Neuronal stem cell (in vitro differentiated cells): Measurements from ENCODE around the gene IDH3G.

Experiments used
- DNase-seq: peaks from one replicate; pipeline ENCODE4 v3.0.0-alpha.2; 2013; ENCODE audit warnings: low spot score
- H2AFZ ChIP-seq: one replicate; pipeline ENCODE4 v1.6.1; 2013; ENCODE audit warnings: mild to moderate bottlenecking, low read length, inconsistent platforms
- H2AK5ac ChIP-seq: 2 replicates; pipeline ENCODE4 v1.6.1; 2013; ENCODE audit warnings: low read depth, mild to moderate bottlenecking, inconsistent platforms, low read length, moderate library complexity, mixed read lengths
- H2BK120ac ChIP-seq: 2 replicates; pipeline ENCODE4 v1.6.1; 2013; ENCODE audit warnings: low read depth, mild to moderate bottlenecking, inconsistent platforms, low read length, moderate library complexity, mixed read lengths
- H2BK12ac ChIP-seq: one replicate; pipeline ENCODE4 v1.6.1; 2013; ENCODE audit warnings: low read length, inconsistent platforms
- H2BK15ac ChIP-seq: 2 replicates; pipeline ENCODE4 v1.6.1; 2013; ENCODE audit warnings: mild to moderate bottlenecking, low read length, inconsistent platforms, mixed read lengths
- H2BK5ac ChIP-seq: one replicate; pipeline ENCODE4 v1.6.1; 2013; ENCODE audit warnings: inconsistent platforms, mild to moderate bottlenecking, low read length, moderate library complexity
- H3K14ac ChIP-seq: one replicate; pipeline ENCODE4 v1.6.1; 2013; ENCODE audit warnings: low read length, inconsistent platforms
- H3K18ac ChIP-seq: 2 replicates; pipeline ENCODE4 v1.6.1; 2013; ENCODE audit warnings: low read length, inconsistent platforms
- H3K23ac ChIP-seq: 2 replicates; pipeline ENCODE4 v1.6.1; 2013; ENCODE audit warnings: low read depth, mild to moderate bottlenecking, mixed read lengths, low read length, inconsistent platforms; ENCODE audit not compliant: poor library complexity
- H3K27ac ChIP-seq: replicated peaks from 3 replicates; pipeline ENCODE4 v1.5.1; 2013; ENCODE audit warnings: low read length, inconsistent platforms
- H3K27me3 ChIP-seq, 3 experiments: 2 replicates each; pipeline ENCODE4 v1.6.1; 2013; ENCODE audit warnings: low read length in 3 of 3, mild to moderate bottlenecking in 2 of 3, inconsistent platforms in 1 of 3, low read depth in 1 of 3, mixed read lengths in 1 of 3, moderate library complexity in 1 of 3; ENCODE audit not compliant: control insufficient read depth in 3 of 3, insufficient read depth in 3 of 3
- H3K36me3 ChIP-seq, 2 donors: replicated peaks in 1 of 2; 2 replicates each; pipeline ENCODE4 v1.6.1; 2013; ENCODE audit warnings: low read length in 2 of 2; ENCODE audit not compliant: control insufficient read depth in 2 of 2, insufficient read depth in 2 of 2
- H3K4ac ChIP-seq: 2 replicates; pipeline ENCODE4 v1.6.1; 2013; ENCODE audit warnings: inconsistent platforms, mild to moderate bottlenecking, low read length, moderate library complexity
- H3K4me1 ChIP-seq, 2 donors: 1 replicate in 1 of 2; 2 replicates in 1 of 2; pipeline ENCODE4 v1.6.1; 2013; ENCODE audit warnings: low read length in 2 of 2, low read depth in 1 of 2; ENCODE audit not compliant: control insufficient read depth in 2 of 2, insufficient read depth in 1 of 2
- H3K4me2 ChIP-seq: one replicate; pipeline ENCODE4 v1.6.1; 2013; ENCODE audit warnings: mild to moderate bottlenecking, low read length, inconsistent platforms; ENCODE audit not compliant: insufficient read depth, poor library complexity, severe bottlenecking
- H3K4me3 ChIP-seq, 2 donors: 2 replicates each; pipeline ENCODE4 v1.5.1; 2013; ENCODE audit warnings: low read length in 2 of 2, mild to moderate bottlenecking in 2 of 2, inconsistent platforms in 1 of 2, moderate library complexity in 1 of 2
- H3K79me1 ChIP-seq: one replicate; pipeline ENCODE4 v1.6.1; 2013; ENCODE audit warnings: low read depth, mild to moderate bottlenecking, inconsistent platforms, low read length, moderate library complexity
- H3K9ac ChIP-seq: one replicate; pipeline ENCODE4 v1.6.1; 2013; ENCODE audit warnings: mild to moderate bottlenecking, low read depth, low read length, inconsistent platforms; ENCODE audit not compliant: poor library complexity
- H3K9me3 ChIP-seq, 2 donors: replicated peaks in 1 of 2; 2 replicates each; pipeline versions ENCODE3 to v1.6.1; 2013; ENCODE audit warnings: low read length in 2 of 2, mild to moderate bottlenecking in 2 of 2, inconsistent platforms in 1 of 2, low read depth in 1 of 2, mixed read lengths in 1 of 2, moderate library complexity in 1 of 2; ENCODE audit not compliant: control insufficient read depth in 2 of 2, insufficient read depth in 1 of 2
- H4K8ac ChIP-seq: one replicate; pipeline ENCODE4 v1.6.1; 2013; ENCODE audit warnings: low read depth, mild to moderate bottlenecking, inconsistent platforms, low read length, moderate library complexity
- H4K91ac ChIP-seq: one replicate; pipeline ENCODE4 v1.6.1; 2013; ENCODE audit warnings: low read length, low read depth, mild to moderate bottlenecking, inconsistent platforms; ENCODE audit not compliant: poor library complexity
- WGBS, 2 donors: extraction: QIAGEN DNeasy Blood & Tissue Kit; methylation state at CpG; one replicate each; pipeline ENCODE4 v1.1.7; 2013; ENCODE audit warnings: missing lambda C conversion rate in 2 of 2, mixed read lengths in 1 of 2; ENCODE audit not compliant: insufficient read length in 2 of 2, insufficient replicate concordance in 1 of 2; ENCODE audit errors: extremely low coverage in 2 of 2; 5-methylcytosine and 5-hydroxymethylcytosine counted together

Gene IDH3G

DNA sequence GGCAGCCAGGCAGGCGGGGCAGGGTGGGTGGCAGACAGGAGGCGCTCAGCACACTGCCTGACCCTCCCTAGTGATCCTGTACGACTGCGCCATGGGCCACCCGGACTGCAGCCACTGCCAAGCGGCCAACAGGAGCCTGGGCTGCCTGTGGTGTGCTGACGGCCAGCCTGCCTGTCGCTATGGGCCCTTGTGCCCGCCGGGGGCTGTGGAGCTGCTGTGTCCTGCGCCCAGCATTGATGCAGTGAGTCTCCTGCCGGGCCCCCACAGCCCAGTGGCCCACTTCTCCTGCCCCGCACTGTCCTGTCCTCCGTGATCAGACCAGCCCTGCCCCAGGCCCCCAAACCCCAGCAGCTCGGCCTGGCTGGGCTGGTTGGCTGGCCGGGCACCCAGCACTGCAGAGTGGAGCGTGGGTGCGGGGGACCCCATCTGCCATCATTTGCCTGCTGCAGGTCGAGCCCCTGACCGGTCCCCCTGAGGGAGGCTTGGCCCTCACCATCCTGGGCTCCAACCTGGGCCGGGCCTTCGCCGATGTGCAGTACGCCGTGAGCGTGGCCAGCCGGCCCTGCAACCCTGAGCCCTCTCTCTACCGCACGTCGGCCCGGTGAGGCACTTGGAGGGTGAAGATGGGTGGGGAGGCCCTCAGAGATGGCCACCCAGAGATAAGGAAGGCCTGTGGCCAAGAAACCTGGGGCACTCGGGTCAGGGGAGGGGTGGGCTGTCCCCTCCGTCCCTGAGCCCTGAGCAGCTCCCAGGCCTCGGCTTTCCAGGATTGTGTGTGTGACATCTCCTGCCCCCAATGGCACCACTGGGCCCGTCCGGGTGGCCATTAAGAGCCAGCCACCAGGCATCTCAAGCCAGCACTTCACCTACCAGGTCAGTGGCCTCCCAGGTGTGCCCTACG lies 22.5 kb downstream of the IDH3G start:
- Histone ChIP-seq H2AK5ac (no peak overlapping the region), H2AFZ (no peak overlapping the region), H2BK5ac (no peak overlapping the region), H3K4me1 (peaks cover 0 to 1% of the 10 kb centered on the region in 2 donors), H3K27me3 (no peaks in the 10 kb centered on the region), H2BK15ac (no peak overlapping the region), H3K4ac (no peak overlapping the region), H2BK12ac (no peak overlapping the region), H3K18ac (peak overlapping the region; percentile 28), H3K36me3 (no peaks in the 10 kb centered on the region), H3K4me3 (no peak overlapping the region), H2BK120ac (no peak overlapping the region), H3K27ac (no peak overlapping the region), H3K79me1 (no peaks in the 10 kb centered on the region), H3K23ac (no peak overlapping the region), H3K9me3 (no peaks in the 10 kb centered on the region), H3K14ac (no peak overlapping the region), H3K9ac (peak overlapping the region; percentile 4), H4K8ac (no peak overlapping the region), H3K4me2 (no peak overlapping the region), H4K91ac (no peak overlapping the region)
- no CpG with 5 or more reads among the region's 37 CpGs for WGBS, 2 donors
- no peak for DNase-seq

DNA sequence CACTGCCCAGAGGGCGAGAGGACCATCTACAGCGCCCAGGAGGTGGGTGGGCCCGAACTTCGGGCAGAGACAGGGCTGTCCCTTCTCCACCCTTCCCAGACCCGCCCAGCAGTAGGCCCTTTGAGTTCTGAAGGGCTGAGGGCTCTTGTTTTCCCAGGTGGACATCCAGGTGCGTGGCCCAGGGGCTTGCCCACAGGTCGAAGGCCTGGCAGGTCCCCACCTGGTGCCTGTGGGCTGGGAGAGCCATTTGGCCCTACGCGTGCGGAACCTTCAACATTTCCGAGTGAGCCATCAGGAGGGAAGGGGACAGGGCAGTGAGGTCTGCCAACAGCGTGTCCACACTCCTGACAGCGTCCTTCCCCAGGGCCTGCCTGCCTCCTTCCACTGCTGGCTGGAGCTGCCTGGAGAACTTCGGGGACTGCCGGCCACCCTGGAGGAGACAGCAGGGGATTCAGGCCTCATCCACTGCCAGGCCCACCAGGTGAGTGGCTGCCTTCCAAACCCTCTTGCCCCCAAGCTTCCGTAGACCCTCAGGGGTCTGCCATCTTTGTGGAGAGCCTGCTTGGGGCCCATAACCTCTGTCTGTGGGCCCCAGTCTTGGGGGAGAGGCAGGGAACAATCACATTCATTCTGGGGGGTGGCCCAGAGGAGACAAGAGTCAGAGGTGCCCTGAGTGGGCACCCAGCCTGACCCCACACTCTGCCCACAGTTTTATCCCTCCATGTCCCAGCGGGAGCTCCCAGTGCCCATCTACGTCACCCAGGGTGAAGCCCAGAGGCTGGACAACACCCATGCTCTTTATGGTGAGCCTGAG lies 23.4 kb downstream of the IDH3G start:
- no peak overlapping the region for H3K27ac ChIP-seq
- no peak overlapping the region for H3K23ac ChIP-seq
- H3K14ac ChIP-seq = no peak overlapping the region
- H3K27me3 ChIP-seq = no peaks in the 10 kb centered on the region
- H3K18ac ChIP-seq = no peak overlapping the region
- no peaks in the 10 kb centered on the region for H3K36me3 ChIP-seq
- H2BK5ac ChIP-seq = no peak overlapping the region
- H2AFZ ChIP-seq = no peak overlapping the region
- no peak overlapping the region for H2AK5ac ChIP-seq
- H3K4me1 ChIP-seq = peaks cover 5 to 7% of the 10 kb centered on the region in 2 donors
- no peak overlapping the region for H3K4me2 ChIP-seq
- no peak overlapping the region for H3K4me3 ChIP-seq
- H3K4ac ChIP-seq = no peak overlapping the region
- H4K8ac ChIP-seq = no peak overlapping the region
- no CpG with 5 or more reads among the region's 18 CpGs for WGBS, 2 donors
- no peak overlapping the region for H2BK12ac ChIP-seq
- H3K79me1 ChIP-seq = no peaks in the 10 kb centered on the region
- no peak for DNase-seq
- no peak overlapping the region for H2BK120ac ChIP-seq
- no peaks in the 10 kb centered on the region for H3K9me3 ChIP-seq
- H4K91ac ChIP-seq = no peak overlapping the region
- H3K9ac ChIP-seq = no peak overlapping the region
- no peak overlapping the region for H2BK15ac ChIP-seq

DNA sequence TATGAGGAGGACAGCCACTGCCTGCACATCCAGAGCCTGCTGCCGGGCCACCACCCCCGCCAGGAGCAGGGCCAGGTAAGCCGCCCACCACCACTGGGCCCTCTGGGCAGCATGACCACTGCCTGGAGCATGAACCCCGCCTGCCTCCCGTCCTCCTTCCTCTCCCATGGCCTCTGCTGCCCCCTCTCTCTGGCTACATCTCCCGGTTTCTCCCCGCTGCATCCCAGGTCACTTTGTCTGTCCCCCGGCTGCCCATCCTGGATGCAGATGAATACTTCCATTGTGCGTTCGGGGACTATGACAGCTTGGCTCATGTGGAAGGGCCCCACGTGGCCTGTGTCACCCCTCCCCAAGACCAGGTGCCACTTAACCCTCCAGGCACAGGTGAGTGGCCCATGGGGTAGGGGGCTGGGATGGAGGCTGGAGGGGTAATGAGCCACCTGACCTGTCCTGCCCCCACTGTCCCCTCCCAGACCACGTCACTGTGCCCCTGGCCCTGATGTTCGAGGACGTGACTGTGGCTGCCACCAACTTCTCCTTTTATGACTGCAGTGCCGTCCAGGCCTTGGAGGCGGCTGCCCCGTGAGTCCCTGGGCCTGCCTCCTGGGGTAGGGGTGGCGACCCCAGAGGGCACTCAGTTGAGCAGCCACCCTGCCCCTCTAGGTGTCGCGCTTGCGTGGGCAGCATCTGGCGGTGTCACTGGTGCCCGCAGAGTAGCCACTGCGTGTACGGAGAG lies 24.1 kb downstream of the IDH3G start:
- no peak overlapping the region for H3K4me2 ChIP-seq
- no peak overlapping the region for H3K23ac ChIP-seq
- H2BK5ac ChIP-seq = no peak overlapping the region
- H3K36me3 ChIP-seq = no peaks in the 10 kb centered on the region
- H2BK15ac ChIP-seq = no peak overlapping the region
- DNase-seq = no peak
- no peak overlapping the region for H3K14ac ChIP-seq
- no peak overlapping the region for H2AK5ac ChIP-seq
- no peaks in the 10 kb centered on the region for H3K27me3 ChIP-seq
- H3K9me3 ChIP-seq = no peaks in the 10 kb centered on the region
- peaks cover 7 to 12% of the 10 kb centered on the region in 2 donors for H3K4me1 ChIP-seq
- H3K9ac ChIP-seq = peak overlapping the region; percentile 12
- no CpG with 5 or more reads among the region's 25 CpGs for WGBS, 2 donors
- no peak overlapping the region for H2BK120ac ChIP-seq
- H3K4me3 ChIP-seq = no peak overlapping the region
- no peak overlapping the region for H3K4ac ChIP-seq
- no peak overlapping the region for H4K91ac ChIP-seq
- H3K27ac ChIP-seq = no peak overlapping the region
- no peak overlapping the region for H3K18ac ChIP-seq
- no peak overlapping the region for H4K8ac ChIP-seq
- H2BK12ac ChIP-seq = peak overlapping the region; percentile 41
- H3K79me1 ChIP-seq = no peaks in the 10 kb centered on the region
- no peak overlapping the region for H2AFZ ChIP-seq
